H1 (cell line): ENCODE data around the gene HECTD1. TPM values are rescaled to one million over a fixed set of nuclear protein-coding genes. Genes with fewer than 3 reads are reported as not detected.

Source experiments
- POU5F1 ChIP-seq: IDR thresholded peaks from 2 replicates; pipeline ENCODE4 v1.6.1; 2011; ENCODE audit warnings: low read depth, mild to moderate bottlenecking, low read length, moderate library complexity
- SP4 ChIP-seq: IDR thresholded peaks from 2 replicates; pipeline ENCODE4 v1.6.1; 2012; ENCODE audit warnings: low read length, inconsistent platforms
- polyA plus RNA-seq, 7 experiments: library from polyadenylated mRNA; depleted of rRNA in 3 of 7; stranded (reverse) in 5 of 7; unstranded in 2 of 7; fragments of >200 nt in 5 of 7; fragments of 200-250 nt in 2 of 7; gene quantifications; 1 replicate in 5 of 7; 2 replicates in 1 of 7; 4 replicates in 1 of 7; pipeline versions ENCODE4 v1.2.1 to v1.2.3, GENCODE V29; 2011 to 2013; ENCODE audit warnings: missing spikeins in 2 of 7, mixed read lengths in 2 of 7
- total RNA-seq: library from RNA; stranded (reverse); fragmentation: NEBNext Ultra II Directional; extraction: Animal tissue kit (Norgen Biotek cat#: 25700); gene quantifications from 2 replicates; pipeline ENCODE4 v1.2.1, GENCODE V29; 2021
- TF ChIP-seq, protein P1 (sequence below): IDR thresholded peaks from 2 replicates; pipeline ENCODE4 v1.6.1; 2012; ENCODE audit warnings: low read length, inconsistent platforms

The HECTD1 gene
- total and polyA plus RNA-seq, 2 of the 8 experiments (the other 6 are each of a cell fraction or from before 2014, with no cell fraction given) = 44.7 to 105 TPM

DNA sequence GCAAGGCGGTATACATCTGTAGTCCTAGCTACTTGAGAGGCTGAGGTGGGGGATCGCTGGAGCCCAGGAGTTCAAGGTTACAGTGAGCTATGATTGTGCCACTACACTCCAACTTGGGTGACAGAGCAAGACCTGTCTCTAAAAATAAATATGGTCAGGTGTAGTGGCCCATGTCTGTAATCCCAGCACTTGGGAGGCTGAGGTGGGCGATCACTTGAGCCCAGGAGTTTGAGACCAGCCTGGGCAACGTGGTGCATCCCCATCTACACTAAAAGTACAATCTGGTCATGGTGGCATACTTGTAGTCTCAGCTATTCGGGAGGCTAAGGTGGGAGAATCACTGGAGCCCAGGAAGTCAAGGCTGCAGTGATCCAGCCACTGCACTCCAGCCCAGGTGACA lies 40.6 kb downstream of the HECTD1 start (continued):
- TF ChIP-seq POU5F1 (no peak), SP4 (no peak)
- TF ChIP-seq, protein P1, sequence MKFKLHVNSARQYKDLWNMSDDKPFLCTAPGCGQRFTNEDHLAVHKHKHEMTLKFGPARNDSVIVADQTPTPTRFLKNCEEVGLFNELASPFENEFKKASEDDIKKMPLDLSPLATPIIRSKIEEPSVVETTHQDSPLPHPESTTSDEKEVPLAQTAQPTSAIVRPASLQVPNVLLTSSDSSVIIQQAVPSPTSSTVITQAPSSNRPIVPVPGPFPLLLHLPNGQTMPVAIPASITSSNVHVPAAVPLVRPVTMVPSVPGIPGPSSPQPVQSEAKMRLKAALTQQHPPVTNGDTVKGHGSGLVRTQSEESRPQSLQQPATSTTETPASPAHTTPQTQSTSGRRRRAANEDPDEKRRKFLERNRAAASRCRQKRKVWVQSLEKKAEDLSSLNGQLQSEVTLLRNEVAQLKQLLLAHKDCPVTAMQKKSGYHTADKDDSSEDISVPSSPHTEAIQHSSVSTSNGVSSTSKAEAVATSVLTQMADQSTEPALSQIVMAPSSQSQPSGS = no peak
